ENCODE results near the gene ROR1.

Gene ROR1

GRCh38 chr1:64136752-64137411, 363.1 kb downstream of the ROR1 start (continued):
- TF ChIP-seq ZNF449 (tag by site-specific recombination; IDR thresholded peaks at IDR 0.05) (peak; percentile 23; the same call in 1 of the 2 replicates), ZNF501 (tag by site-specific recombination; IDR thresholded peaks at IDR 0.05) (no peak), ZNF529 (tag by site-specific recombination; IDR thresholded peaks at IDR 0.05; ENCODE audit: insufficient replicate concordance) (no peak), ZBTB8A (tag by site-specific recombination; IDR thresholded peaks at IDR 0.05) (peak; percentile 78), ZNF677 (tag by site-specific recombination; IDR thresholded peaks at IDR 0.05) (no peak), PATZ1 (tag by site-specific recombination; IDR thresholded peaks at IDR 0.05) (no peak), ZNF544 (tag by site-specific recombination; IDR thresholded peaks at IDR 0.05) (no peak), ZNF324 (tag by site-specific recombination; IDR thresholded peaks at IDR 0.05) (no peak), SP3 (tag by site-specific recombination; IDR thresholded peaks at IDR 0.05) (no peak)
- TF ChIP-seq, protein P1, sequence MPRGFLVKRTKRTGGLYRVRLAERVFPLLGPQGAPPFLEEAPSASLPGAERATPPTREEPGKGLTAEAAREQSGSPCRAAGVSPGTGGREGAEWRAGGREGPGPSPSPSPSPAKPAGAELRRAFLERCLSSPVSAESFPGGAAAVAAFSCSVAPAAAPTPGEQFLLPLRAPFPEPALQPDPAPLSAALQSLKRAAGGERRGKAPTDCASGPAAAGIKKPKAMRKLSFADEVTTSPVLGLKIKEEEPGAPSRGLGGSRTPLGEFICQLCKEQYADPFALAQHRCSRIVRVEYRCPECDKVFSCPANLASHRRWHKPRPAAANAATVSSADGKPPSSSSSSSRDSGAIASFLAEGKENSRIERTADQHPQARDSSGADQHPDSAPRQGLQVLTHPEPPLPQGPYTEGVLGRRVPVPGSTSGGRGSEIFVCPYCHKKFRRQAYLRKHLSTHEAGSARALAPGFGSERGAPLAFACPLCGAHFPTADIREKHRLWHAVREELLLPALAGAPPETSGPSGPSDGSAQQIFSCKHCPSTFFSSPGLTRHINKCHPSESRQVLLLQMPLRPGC (tag by site-specific recombination; IDR thresholded peaks at IDR 0.05), result no peak
- TF ChIP-seq, protein P2, sequence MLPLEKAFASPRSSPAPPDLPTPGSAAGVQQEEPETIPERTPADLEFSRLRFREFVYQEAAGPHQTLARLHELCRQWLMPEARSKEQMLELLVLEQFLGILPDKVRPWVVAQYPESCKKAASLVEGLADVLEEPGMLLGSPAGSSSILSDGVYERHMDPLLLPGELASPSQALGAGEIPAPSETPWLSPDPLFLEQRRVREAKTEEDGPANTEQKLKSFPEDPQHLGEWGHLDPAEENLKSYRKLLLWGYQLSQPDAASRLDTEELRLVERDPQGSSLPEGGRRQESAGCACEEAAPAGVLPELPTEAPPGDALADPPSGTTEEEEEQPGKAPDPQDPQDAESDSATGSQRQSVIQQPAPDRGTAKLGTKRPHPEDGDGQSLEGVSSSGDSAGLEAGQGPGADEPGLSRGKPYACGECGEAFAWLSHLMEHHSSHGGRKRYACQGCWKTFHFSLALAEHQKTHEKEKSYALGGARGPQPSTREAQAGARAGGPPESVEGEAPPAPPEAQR (tag by site-specific recombination; IDR thresholded peaks at IDR 0.05), result no peak

GRCh38 chr1:64137412-64137803, 363.6 kb downstream of the ROR1 start:
- ChIA-PET CTCF (interaction anchor here (0.6 to 3.0 kb wide), 49 partner anchors 8 to 1061 kb away, joined by 3 to 32 read pairs (median 5); partner anchors contain the start of gene ROR1), POLR2A (no interaction called here)
- TF ChIP-seq HOXA7 (CRISPR knock-in tag; IDR thresholded peaks at IDR 0.05; ENCODE audit: borderline replicate concordance), result no peak
- TF ChIP-seq ZFP37 (tag by site-specific recombination; IDR thresholded peaks at IDR 0.05), result no peak
- TF ChIP-seq ZNF169 (tag by site-specific recombination; IDR thresholded peaks at IDR 0.05), result no peak
- H3K4me1 ChIP-seq (ENCODE audit: control insufficient read depth, insufficient read depth, low read length), result no peaks in the 10 kb centered on the region
- no peak overlapping the region for H3K4me3 ChIP-seq (ENCODE audit: low read depth, low read length)
- no peak overlapping the region for H3K27ac ChIP-seq (ENCODE audit: extremely low read depth, low read depth, low read length)
- H3K9me3 ChIP-seq (ENCODE audit: control insufficient read depth, insufficient read depth, low read depth, low read length), result no peaks in the 10 kb centered on the region
- H3K36me3 ChIP-seq (ENCODE audit: control insufficient read depth in 2 of 2, insufficient read depth in 1 of 2, low read length in 2 of 2), result no peaks in the 10 kb centered on the region

DNA sequence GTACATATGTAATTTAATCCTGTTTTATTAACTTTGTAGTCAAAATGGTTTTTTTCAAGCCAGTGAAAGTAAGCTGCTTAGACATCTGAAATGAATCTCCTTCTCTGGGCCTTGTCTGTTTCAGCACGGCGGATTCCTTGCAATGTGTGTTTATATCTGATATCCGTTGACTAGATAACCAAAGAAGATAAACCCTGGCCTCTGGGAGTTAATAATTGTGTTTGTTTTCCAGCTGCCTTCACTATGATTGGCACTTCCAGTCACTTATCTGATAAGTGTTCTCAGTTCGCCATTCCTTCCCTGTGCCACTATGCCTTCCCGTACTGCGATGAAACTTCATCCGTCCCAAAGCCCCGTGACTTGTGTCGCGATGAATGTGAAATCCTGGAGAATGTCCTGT, 366.1 kb downstream of the ROR1 start:
- Histone ChIP-seq H3K27ac (ENCODE audit: extremely low read depth, low read depth, low read length) (no peak overlapping the region), H3K9me3 (ENCODE audit: control insufficient read depth, insufficient read depth, low read depth, low read length) (no peaks in the 10 kb centered on the region), H3K36me3 (ENCODE audit: control insufficient read depth in 2 of 2, insufficient read depth in 1 of 2, low read length in 2 of 2) (no peaks in the 10 kb centered on the region), H3K4me1 (ENCODE audit: control insufficient read depth, insufficient read depth, low read length) (no peaks in the 10 kb centered on the region), H3K4me3 (ENCODE audit: low read depth, low read length) (no peak overlapping the region)
- POLR2A ChIA-PET, result no interaction called here
- CTCF ChIA-PET, result interaction anchor here (0.6 to 2.0 kb wide), 4 partner anchors 107 to 465 kb away, joined by 4 to 15 read pairs (median 4); no protein-coding TSS in a partner anchor
- TF ChIP-seq ZNF560 (tag by site-specific recombination; IDR thresholded peaks at IDR 0.05; ENCODE audit: borderline replicate concordance), result no peak
- no peak for TF ChIP-seq REPIN1 (tag by site-specific recombination; IDR thresholded peaks at IDR 0.05; ENCODE audit: low read depth)
- TF ChIP-seq ZNF354C (tag by site-specific recombination; IDR thresholded peaks at IDR 0.05; ENCODE audit: borderline replicate concordance, low read depth), result no peak
- no peak for TF ChIP-seq ZNF670 (tag by site-specific recombination; IDR thresholded peaks at IDR 0.05; ENCODE audit: low read depth)
- no peak for TF ChIP-seq ZBTB1 (tag by site-specific recombination; IDR thresholded peaks at IDR 0.05)
- no peak for TF ChIP-seq ZNF37A (tag by site-specific recombination; IDR thresholded peaks at IDR 0.05)
- TF ChIP-seq ZFP41 (tag by site-specific recombination; IDR thresholded peaks at IDR 0.05; ENCODE audit: borderline replicate concordance), result no peak
- TF ChIP-seq ZNF600 (tag by site-specific recombination; IDR thresholded peaks at IDR 0.05), result no peak
- TF ChIP-seq ZNF596 (tag by site-specific recombination; IDR thresholded peaks at IDR 0.05), result no peak
- no peak for TF ChIP-seq KLF9 (tag by site-specific recombination; IDR thresholded peaks at IDR 0.05; ENCODE audit: low read depth)
- TF ChIP-seq ZNF660 (tag by site-specific recombination; IDR thresholded peaks at IDR 0.05), result no peak
- no peak for TF ChIP-seq ZNF211 (tag by site-specific recombination; IDR thresholded peaks at IDR 0.05; ENCODE audit: low read depth)
- no peak for TF ChIP-seq GLI2 (tag by site-specific recombination; IDR thresholded peaks at IDR 0.05; ENCODE audit: borderline replicate concordance, low read depth)
- no peak for TF ChIP-seq ZNF23 (tag by site-specific recombination; IDR thresholded peaks at IDR 0.05; ENCODE audit: borderline replicate concordance)
- TF ChIP-seq ZNF350 (tag by site-specific recombination; IDR thresholded peaks at IDR 0.05), result no peak

All from HEK293 (cell line).